Stimulated activated CD8-positive, alpha-beta memory T cell treated with anti-CD3 and anti-CD28 coated beads, Interleukin-7, amount 100 ng/mL, for 24 hours (primary cell): Measurements from ENCODE around the gene SEPTIN5.
A peak's percentile ranks its signal among the peaks of the same experiment; 100 is the strongest.

Experiments
- DNase-seq: peaks from one replicate; pipeline ENCODE4 v3.0.0-alpha.2; 2020; ENCODE audit warnings: low read depth

Gene SEPTIN5

DNA sequence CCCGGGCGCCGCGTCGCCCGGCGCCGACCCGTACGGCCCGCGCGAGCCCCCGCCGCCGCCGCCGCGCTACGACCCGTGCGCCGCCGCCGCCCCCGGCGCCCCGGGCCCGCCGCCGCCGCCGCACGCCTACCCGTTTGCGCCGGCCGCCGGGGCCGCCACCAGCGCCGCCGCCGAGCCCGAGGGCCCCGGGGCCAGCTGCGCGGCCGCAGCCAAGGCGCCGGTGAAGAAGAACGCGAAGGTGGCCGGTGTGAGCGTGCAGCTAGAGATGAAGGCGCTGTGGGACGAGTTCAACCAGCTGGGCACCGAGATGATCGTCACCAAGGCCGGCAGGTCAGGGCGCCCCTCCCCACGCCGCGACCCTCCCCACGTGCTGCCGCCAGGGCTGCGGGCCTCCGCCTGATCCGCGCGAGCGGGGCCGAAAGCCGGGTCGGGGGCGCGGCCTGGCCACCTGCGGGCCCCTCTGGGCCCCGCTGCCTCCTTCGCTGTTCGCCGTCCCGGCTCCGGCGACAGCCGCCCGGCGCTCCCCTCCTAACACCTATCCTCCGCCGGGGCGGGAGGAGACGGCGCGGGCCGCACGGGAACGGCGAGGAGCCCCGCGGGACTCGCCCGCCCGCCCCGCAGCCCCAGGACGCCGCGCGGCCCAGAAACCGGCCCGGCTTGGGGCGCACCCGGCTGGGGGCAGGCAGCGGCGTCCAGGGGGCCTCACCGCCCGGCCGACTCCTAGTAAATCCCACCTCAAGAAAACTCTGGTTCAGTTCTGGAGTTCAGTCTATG lies 46.8 kb downstream of the SEPTIN5 start:
- no peak for DNase-seq

DNA sequence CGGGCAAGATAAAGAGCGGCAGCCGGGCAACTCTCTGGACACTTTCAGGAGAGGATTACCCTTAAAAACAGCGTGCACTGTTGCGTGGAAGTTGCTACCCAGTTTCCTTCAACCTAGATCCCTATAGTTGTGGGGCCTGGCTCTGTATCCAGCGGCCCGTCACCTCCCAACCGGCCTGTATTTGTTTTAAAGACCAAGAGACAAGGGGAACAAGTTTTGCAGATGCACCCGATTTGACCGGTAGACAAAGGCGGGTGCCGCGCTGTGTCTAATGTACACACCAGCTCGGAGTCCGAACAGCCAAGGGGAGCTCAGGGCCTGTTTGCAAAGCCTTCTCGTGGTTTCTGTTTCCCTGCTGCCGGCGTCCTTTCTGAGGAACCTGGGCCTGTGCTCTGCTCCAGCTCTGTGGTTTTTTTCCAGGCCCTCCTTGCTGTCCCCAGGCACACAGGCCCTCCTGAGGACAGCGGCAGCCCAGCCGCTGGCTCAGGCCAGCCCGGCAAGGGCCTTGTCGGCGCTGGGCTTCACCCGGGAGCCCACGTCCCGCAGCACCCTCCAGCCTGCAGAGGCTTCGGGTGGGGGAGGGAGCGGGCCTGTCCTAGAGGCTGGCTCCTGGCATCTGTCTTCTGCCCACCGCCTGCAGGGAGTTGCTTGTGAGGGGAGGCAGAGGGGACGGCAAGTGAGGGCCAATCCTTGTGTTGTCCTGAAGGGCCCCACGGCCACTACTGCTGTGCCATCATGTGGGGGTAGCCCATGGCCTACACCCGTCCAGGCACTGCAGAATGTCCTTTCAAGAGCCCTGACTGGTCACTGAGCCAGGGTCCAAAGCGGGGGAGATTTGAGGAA lies 47.6 kb downstream of the SEPTIN5 start:
- no peak for DNase-seq

DNA sequence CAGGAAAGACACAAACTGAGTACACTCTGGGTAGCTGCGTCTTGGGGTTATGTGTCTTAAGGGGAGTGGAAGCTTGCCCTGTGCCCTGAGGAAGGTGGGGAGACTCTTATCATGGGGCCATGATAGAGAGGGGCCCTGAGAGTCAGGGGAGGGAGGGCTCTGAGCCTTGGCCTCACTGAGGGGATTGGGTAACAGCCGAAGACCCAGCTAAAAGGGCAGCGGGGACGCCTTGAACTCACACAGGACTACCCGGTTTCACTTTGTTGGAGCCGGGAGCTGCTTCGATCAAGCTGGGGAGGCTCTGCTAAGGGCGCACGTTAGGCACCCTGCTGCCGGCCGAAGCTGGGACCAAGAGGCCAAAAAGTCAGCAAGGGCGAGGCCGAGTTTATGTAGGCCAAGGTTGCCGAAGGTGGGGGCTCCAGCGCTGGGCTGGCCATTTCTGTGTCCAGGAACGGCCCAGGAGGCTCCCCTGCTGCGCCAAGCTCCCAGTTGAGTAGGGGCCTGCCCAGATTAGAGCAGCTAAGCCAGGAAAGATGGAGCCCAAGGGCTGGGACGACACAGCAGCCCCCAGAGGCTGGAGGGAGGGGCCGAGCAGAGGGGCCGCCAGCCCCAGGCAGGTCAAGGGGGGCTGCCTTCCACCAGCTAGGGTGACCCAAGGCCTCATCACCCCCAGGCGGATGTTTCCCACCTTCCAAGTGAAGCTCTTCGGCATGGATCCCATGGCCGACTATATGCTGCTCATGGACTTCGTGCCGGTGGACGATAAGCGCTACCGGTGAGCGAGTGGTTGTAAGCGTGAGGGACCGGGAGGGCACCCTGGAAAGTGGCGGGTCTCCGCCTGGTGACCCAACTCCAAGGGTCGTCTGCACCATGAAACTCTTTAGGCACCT lies 48.5 kb downstream of the SEPTIN5 start:
- DNase-seq: no peak

DNA sequence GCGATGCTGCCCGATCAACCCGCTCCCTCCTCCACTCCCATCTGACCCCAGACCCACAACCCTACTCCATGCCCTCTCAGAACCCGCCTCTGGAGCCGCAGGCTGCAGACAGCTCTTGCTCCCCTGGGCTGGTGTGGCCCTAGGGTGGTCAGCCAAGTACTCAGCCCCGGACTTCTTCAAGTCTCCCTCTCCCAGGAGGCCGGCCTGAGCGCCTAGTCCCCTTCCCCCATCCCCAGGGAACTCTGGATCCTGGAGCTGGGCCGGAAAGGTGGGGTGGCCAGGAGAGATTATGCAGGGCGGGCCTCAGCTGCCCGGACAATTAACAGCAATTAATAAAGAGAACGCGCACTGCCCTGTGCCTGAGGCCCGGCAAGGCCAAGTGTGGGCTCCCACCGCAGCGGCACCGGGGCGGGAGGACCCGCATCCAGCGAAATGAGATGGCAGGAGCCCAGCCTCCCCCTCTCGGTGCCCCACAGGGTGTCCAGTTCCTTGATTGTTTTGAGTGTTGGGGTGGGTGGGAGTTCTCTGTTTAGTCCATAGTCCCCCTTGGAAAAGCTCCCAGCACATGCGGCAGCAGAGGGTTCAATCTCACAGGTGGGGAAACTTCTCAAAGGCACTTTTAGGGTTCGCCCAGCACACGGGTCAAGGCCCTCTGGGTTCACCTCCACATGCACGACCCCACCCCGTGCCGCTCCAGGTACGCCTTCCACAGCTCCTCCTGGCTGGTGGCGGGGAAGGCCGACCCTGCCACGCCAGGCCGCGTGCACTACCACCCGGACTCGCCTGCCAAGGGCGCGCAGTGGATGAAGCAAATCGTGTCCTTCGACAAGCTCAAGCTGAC lies 49.4 kb downstream of the SEPTIN5 start:
- no peak for DNase-seq

- DNase-seq: no peak
Measured at GRCh38 chr22:19764299-19764593, 49.9 kb downstream of the SEPTIN5 start.

GRCh38 chr22:19764636-19765476 lies 50.6 kb downstream of the SEPTIN5 start:
- DNase-seq: no peak

GRCh38 chr22:19765477-19766239 lies 51.4 kb downstream of the SEPTIN5 start:
- no peak for DNase-seq

DNA sequence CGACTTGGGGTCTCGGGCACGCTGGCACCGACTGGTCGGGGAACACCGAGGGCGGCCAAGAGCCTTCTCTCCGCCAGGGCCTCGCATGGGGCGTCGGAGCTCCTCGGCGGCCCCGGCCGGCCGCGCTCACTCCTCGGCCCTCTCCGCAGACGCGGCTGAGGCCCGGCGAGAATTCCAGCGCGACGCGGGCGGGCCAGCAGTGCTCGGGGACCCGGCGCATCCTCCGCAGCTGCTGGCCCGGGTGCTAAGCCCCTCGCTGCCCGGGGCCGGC lies 51.9 kb downstream of the SEPTIN5 start:
- DNase-seq: no peak

- peak; percentile 21 for DNase-seq
Measured at GRCh38 chr22:19766511-19767426, 52.5 kb downstream of the SEPTIN5 start.

DNA sequence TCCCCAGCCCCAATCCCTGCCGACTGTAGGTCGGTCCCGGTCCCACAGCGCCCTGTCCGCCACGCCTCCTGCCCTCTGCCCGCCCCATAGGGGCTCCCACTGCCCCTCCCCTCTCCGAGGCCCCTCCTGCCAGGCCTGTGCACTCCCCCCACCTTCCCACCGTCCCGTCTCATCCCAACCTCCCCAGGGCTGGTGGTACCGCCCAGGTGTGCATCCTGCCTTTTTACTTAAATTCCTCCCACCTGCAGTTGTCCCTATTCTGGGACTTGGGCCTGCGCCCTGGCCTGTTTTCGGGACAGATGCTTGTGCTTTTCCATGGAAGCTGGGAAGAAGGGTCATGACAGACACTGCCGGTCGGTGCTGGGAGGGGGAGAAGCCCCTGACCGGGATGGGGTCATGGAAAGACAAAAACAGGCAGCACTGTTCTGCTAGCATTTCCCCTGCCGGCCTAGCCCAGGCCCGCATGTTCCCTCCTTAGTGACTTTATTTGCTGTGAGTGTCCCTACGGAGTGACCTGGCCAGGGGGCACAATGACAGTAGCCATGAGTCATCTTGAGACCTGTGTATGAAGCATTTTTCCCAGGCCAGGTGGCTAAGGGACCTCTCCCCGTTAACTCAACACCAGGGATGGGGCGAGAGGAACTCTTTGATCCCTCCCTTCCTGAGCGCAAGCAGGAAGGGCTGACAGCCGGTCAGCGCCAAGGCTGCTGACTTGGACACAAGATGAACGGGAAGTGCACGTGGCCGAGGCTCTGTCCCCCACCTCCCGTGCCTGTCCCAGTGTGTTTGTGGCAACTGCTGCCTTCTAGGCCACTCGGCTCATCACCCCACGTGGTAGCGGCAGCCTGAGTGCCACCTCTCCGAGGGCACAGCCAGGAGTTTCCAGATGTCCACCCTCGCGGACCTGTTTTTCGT lies 53.4 kb downstream of the SEPTIN5 start:
- DNase-seq: no peak

DNA sequence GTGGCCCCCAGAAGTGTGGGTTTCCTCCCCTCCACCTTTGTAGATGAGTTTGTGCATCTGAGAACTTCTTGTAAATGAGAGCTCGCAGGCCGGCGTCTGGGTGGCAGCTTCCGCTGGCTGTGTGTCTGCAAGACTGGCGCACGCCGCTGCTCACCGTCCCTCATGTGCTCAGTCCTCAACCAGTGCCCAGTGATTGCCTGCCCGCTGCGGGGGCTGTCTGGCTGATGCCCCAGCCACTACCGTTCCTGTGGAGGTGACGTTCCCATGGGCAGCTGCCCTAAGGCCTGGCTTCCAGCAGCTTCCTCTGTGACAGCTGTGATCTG lies 55.1 kb downstream of the SEPTIN5 start:
- DNase-seq: no peak

- DNase-seq: no peak
Measured at GRCh38 chr22:19770349-19771220, 56.3 kb downstream of the SEPTIN5 start.

- no peak for DNase-seq
Measured at GRCh38 chr22:19772422-19772672, 58.0 kb downstream of the SEPTIN5 start.
